HG03060 (cell line): Measurements from ENCODE around the gene ADGRG7.

Experiments
- ATAC-seq: cut with Tn5 transposase; IDR thresholded peaks from one replicate; pipeline ENCODE4 v1.9.1; 2021; ENCODE audit warnings: low read depth, moderate number of reproducible peaks; ENCODE audit not compliant: unreplicated experiment

ADGRG7 gene

GRCh38 chr3:100730524-100730923 is 121.1 kb downstream of the ADGRG7 start:
- no peak for ATAC-seq

GRCh38 chr3:100732435-100732834 is 123.0 kb downstream of the ADGRG7 start:
- no peak for ATAC-seq

GRCh38 chr3:100737334-100737733 is 127.9 kb downstream of the ADGRG7 start:
- no peak for ATAC-seq

- no peak for ATAC-seq
Observed at GRCh38 chr3:100740207-100740606, 130.8 kb downstream of the ADGRG7 start.

DNA sequence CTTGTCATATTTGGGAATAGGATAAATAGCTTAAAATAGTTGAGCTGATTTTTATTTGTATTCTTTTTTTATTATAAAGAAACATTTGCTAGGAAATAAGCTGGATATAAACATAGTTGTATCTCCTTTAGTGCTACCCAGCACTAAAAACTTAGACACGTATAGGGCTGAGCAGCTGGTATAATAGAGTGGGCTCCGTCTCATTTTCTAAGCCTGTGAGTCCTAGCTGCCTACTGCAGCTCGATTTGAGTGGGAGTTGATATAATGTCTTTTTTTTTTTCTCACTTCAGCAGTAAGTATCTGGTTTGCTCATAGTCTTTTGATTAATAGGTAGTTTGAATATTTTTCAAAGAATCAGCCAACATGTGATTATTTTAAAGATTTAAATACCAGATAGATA is 134.1 kb downstream of the ADGRG7 start:
- no peak for ATAC-seq

GRCh38 chr3:100744671-100745070 is 135.3 kb downstream of the ADGRG7 start:
- ATAC-seq, result no peak
